GM18498 (cell line): ENCODE measurements around the gene RIPOR1.

ENCODE experiments used
- ATAC-seq: cut with Tn5 transposase; IDR thresholded peaks from one replicate; pipeline ENCODE4 v1.9.1; 2021; ENCODE audit warnings: mild to moderate bottlenecking, moderate library complexity; ENCODE audit not compliant: unreplicated experiment

The RIPOR1 gene

DNA sequence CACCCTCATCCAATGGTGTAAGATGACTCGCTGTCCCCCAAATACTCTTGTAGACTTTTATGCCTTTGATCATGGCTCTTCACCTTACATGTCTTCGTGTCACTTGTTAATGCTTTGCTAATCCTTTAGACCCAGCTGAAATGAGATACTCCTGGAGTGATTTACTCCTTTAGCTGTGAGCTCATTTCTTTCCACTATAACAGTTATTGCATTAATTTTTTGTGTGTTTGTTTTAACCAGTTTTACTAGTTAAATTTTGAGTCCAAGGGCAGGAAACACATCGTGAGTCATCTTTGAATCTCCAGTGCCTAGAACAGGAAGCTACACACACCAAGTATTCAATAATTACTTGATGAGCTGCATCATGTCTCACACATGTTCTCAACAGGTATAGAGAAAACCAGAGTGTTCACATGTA lies 27.2 kb downstream of the RIPOR1 start:
- no peak for ATAC-seq

DNA sequence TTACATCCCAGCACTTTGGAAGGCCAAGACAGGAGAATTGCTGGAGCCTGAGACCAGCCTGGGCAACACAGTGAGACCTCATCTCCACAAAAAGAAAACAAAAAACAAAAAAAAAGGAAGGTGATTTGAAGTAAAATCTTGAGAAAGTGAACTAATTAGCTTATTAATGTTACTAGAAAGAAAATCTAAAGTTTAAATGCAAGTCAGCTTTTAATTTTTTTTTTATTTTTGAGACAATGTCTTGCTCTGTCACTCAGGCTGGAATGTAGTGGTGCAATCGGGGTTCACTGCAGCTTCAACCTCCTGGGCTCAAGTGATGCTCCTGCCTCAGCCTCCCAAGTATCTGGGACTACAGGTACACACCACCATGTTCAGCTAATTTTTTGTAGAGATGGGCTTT lies 30.2 kb downstream of the RIPOR1 start:
- no peak for ATAC-seq

DNA sequence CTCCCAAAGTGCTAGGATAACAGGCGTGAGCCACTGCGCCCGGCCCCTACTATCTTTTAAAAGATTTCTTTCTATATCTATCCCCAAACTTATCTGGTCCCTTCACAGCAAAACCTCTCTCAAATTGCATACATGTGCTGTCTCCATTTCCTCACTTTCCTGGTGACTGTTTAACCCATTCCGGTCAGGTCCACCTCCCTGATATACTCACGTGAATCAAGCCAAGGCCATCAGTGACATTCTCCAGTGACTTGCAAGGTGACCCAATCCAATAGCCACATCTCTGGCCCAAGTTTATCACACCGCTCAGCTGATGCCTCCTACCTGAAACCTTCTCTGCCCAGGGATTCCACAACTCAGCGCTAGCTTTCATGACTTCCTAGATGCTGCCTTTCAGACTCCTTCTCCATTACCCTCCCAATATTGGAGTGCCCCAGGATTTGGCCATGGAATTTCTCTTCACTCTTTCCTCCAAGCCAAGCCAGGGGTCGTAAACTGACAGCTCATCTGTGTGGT lies 32.3 kb downstream of the RIPOR1 start:
- ATAC-seq = no peak

DNA sequence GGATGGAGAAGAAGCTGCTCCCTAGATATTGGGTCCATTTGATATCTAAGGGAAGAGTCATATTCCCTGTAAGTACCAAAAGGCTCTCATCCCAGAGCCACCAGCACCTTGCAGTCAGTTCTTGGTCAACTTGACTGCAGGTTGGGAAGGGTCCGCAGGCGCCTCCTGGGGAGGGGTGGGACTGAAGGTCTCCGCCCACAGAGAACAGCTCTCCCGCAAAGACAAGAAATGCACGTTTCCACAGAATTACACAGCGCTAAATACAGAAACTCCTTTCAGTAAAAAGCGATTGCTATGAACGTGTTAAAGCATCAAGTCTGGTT lies 32.8 kb downstream of the RIPOR1 start:
- ATAC-seq = no peak

DNA sequence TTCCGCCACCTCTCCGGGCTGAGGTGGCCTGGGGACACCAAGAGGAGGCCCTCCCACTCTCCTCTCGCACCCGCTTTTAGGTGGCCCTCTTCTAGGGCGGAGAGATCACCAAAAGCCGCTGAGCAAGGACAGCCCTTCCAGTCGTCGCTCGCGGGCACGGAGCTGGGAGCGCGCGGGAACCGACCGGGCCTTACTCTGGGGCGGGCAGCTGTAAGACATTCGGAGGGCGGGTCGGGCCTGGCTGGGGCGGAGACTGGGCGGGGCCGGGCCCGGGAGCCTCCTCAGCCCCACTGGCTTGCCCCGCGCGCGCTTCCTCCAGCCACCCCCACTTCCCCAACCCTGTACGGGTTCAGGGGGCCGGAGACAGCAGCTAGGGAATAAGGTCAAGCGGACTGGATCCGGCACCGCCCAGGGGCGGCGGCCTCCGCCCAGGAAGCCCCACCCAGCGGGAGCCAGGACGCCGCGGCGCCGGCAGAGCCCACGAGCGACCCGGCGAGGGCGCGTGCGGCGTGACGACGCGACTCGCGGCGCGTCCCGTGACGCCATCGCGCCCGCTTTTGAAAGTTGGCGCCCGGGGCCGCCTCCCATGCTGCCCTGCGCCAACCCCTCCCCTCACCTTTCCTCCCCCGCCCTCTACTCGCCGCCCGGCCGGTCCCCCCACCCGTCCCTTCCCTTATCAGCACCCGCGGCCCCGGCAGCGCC lies 33.3 kb downstream of the RIPOR1 start:
- ATAC-seq = peak; percentile 81

DNA sequence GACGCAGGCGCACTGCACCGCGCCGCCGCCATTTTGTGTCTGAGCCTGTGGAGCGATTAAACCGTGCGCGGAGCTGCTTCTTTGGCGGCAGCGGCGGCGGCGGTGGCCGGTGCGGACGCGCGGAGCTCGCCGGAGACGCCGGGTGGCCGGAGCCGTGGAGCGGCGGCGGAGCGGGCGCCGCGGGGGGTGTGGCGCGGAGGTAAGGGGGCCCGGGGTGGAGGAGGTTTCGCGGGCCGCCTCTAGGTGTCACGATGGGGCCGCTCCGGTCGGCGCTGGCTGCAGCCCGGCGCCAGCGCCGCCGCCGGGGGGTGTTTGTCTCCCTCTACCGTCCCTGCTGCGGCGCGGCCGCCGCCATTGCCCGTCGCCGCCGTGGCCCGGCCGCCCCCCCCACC lies 33.9 kb downstream of the RIPOR1 start, which contains the start of gene CTCF:
Gene CTCF, plus strand, starts transcription at position 1 of the 392 bp plus-strand sequence. CDS start 48,307 bp downstream, outside the sequence.
- peak; percentile 60 for ATAC-seq

DNA sequence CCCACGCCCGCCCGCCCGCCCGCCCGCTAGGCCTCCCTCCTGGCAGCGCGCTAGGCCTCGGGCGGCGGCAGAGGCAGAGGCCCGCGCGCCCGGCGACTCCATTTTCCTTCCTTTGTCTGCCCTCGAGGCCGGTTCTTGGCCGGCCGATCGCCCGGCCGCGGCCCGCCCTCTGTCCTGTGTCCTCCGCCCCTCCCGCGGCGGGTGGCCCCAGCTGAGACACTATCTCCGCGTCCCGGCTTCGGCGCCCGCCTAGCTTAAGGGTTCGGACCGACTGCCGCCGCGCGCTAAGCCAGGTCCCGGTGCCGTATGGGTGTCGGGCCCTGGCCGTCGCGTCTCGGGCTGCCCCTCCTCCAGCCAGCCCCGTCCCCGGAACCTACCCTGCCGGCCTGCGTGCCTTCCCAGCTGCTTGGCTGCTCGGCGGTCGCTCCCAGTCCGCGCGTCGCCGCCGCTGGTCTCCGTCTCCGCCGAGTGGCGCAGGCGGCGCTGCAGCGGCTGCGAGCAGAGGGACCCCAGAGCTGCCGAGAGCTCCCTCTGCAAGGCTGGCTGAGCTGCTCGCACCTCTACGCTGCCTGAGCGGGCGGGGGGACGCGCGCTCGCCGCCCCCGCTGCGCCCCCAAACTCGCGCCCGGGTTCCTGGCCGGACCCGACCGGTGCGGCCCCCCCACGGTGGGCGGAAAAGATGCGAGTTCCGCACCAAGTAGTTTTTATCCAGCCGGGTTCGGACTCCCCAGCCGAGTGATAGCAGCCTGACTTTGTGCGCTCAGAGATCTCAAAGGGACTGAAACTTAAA lies 34.5 kb downstream of the RIPOR1 start:
- ATAC-seq = peak; percentile 16

DNA sequence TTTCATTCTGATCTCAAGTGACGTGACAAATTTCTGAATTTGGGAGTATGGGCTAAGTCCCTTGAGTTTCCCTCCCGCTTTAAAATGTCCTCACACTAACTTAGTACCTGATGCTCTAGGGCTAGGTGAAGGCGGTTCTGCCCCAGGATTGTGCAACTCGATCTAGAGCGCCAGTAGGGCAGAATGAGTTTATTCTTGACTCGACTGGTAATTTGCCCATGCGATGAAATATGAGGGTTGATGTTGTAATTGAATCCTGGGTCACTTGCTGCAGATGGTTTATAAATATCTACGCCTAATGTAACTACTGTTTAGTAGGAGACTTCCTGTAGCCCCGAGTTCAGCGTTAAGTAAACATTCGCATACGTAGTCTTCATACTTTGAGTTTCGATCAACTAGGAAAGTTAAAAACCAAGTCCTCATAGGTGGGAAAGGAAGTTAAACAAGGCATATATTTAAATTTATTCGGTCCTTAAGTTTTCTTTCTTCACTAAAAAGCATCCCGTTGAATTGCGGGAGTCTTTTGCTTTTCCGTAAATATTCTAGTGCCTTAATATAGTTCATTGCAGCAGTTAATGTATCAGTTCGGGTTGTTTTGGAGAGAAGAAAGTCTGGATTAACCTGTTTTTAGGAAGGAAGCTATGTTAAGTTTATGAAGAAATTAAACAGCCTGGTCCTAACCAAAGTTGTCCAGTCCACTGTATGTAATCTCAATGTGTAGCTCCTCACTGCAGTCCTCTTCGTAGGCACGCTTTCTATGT lies 35.3 kb downstream of the RIPOR1 start:
- no peak for ATAC-seq

DNA sequence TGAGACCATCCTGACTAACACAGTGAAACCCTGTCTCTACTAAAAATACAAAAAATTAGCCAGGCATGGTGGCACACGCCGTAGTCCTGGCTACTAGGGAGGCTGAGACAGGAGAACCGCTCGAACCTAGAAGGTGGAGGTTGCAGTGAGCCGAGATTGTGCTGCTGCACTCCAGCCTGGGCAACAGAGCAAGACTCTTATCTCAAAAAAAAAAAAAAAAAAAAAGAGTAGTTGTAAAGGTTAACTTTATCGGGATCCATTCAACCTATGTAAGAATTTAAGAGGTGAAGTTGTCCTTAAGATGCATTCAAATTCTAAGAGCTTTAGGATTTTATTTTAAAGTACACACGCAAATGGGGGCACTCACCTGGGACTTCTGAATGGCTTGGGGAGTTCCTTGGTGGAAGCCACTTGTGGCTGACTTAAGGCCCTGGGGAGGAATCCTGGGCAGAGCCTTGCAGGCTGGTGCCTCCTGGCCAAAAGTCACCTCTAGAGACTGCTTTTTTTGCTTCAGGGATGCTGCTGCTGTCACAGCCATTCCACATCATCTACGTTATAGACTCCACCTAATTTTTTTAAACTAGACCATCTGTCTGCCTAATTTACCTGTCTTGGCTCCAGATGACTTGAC lies 37.0 kb downstream of the RIPOR1 start:
- no peak for ATAC-seq

DNA sequence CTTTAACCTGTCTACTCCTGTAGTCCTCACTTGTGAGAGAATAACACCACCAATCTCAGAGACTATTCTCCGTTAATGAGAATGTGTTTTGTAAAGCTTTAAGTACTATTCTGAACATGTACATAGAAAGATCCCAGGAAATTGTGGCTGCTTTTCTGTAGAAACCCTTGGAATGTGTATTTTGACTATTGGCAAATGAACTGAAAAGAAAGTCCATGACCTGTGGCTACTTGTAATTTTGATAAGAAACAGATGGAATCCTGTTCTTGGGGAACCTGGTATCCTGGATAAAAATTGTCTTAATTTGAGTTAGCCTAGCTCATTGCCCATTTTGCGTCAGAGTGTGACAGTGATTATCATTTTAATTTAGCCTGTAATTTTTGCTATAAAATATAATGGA lies 42.8 kb downstream of the RIPOR1 start:
- no peak for ATAC-seq

DNA sequence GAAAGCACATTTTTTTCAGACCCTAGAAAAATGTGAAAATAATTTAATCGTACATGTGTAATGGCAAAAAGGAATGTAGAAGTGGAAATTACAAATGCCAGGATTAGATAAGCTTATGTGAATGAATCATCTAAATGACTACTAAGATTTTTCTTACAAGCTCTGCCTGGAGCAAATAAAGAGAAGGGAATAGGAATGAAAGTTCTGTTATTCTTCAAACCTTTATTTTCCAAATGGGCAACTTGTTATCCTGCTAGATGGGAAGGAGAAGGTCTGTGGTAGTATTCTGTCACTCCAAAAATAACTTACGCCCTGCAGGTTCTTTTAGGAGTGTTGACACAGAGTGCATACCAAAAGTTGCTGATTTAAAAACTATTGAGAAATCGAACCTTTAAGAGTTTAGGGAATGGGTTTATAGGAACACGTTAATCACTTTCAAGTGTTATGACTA lies 43.4 kb downstream of the RIPOR1 start:
- ATAC-seq = no peak

DNA sequence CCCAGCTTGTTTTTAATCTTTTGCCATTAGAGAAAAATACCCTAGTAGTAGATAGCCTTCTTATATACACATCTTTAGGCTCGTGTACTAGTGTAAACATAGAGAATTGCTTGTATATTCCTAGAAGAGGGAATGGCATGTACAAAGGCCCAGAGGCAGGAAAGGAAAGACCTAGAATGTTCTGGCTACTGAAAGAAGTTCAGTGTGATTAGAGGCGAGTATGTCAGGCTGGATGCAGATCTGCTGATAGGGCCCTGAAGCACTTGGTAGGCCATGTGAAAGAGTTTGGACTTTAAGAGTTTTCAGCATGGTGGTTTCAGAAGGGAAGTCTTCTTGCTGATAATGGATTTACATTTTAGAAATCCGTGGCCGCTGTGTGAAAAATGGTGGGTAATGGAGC lies 51.1 kb downstream of the RIPOR1 start:
- no peak for ATAC-seq

DNA sequence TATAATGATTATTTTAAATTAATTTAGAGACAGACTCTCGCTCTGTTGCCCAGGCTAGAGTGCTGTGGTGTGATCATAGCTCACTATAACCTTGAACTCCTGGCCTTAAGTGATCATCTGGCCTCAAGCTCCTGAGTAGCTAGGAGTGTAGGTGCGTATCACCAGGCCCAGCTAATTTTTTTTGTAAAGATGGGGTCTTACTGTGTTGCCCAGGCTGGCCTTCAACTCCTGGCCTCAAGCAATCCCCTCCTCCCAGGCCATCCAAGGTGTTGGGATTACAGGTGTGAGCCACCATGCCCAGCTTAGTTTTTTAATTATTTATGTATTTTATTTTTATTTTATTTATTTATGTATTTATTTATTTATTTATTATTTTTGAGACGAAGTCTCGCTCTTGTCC lies 51.6 kb downstream of the RIPOR1 start:
- no peak for ATAC-seq

DNA sequence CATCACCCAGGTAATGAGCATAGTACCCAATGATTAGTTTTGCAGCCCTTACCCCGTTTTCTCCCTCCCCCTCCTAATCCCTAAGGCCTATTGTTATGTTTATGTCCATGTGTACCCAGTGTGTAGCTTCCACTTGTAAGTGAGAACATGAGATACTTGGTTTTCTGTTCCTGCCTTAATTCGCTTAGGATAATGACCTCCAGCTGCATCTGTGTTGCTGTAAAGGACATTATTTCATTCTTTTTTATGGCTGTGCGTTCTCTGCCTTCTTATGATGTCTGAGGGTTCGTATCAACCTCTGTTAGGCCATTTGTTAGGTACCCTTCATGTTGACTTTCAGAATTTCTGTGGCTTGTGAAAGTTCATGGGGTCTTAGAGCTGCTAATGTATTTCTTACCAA lies 64.7 kb downstream of the RIPOR1 start:
- ATAC-seq = no peak

DNA sequence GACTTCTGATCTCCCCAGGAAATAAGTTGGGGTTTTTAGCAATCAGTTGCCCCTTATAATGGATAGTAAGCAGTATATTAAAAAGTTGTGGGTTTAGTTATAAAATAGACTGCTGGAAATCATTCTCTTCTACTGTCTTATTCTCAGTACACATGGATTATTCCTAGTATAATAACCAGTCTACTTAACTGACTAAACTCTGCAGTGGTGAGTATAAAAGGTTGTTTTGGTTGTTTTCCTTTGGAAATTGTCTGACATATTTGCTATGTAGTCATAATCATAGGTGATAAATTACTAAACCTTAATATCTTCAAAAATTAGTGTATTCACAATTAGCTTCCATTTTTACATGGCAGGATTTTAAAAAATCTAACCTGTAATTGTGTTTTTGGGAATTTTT lies 65.1 kb downstream of the RIPOR1 start:
- no peak for ATAC-seq

DNA sequence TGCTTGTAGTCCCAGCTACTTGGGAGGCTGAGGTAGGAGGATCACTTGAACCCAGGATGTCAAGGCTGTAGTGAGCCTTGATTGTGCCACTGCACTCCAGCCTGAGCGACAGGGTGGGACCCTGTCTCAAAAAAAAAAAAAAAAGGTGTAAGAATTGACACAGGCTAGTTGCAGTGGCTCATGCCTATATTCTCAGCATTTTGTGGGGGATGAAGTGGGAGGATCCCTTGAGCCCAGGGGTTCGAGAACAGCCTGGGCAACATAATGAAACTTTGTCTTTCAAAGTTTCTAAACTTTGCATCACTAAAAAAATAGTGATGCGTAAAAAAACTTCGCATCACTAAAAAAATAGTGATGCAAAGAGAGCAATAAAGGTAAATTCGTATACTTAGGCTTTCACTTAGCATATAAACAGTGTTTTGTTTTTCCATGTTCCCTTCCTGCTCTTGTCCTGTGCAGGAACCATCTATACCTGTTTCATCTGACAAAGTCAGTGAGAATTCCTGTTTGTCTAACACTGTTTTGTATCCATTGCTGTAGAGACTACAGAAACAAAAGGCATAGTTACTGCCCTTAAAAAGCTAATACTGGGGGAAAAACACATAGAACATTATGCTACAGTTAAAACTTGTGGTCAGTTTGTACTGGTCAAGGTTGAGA lies 65.8 kb downstream of the RIPOR1 start:
- no peak for ATAC-seq

DNA sequence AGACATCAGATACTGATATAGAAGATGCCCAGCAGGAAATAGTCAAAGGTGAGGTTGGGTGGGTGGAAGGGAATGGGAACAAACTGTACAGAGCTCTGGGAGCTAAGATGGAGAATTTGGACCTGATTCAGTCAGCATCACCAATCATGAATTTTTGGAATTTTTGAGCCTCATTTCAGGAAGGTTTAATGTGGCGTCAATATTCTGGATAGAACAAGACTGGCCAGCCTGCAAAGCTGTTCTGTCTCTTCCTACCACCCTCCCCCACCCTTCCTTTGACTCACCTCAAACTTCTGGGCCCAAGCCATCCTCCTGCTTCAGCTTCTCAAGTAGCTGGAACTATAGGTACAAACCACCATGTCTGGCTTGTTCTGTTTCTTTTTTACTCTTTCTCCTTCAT lies 66.3 kb downstream of the RIPOR1 start:
- no peak for ATAC-seq
